Measurements from ENCODE around the gene EPS8L1.
"Not testable (repeated sequence)": the region's sequence is repeated elsewhere in the genome, so short reads cannot be mapped to it uniquely, and the experiment has no call there.

EPS8L1 gene

DNA sequence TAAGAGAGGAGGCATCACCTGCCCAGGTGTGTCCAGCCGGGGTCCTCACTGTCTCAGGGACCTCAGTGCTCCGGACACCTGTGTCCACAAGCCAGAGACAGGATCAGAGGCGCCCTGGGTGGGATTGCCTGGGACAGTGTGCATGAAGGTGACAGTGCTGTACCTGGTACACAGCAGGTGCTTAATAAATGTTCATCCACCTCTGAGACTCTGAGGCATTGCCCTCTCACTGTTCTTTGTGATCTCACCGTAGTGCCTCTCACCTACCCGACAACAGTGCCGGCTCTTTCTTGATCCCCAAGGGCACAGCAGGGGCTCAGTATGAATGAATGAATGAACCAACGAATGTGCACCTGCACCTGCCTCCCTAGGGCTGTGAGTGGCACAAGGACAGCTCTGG, 21.9 kb upstream of the EPS8L1 start:
- no peak for DNase-seq

GRCh38 chr19:55056827-55057226, 18.8 kb upstream of the EPS8L1 start:
- DNase-seq: no peak

DNA sequence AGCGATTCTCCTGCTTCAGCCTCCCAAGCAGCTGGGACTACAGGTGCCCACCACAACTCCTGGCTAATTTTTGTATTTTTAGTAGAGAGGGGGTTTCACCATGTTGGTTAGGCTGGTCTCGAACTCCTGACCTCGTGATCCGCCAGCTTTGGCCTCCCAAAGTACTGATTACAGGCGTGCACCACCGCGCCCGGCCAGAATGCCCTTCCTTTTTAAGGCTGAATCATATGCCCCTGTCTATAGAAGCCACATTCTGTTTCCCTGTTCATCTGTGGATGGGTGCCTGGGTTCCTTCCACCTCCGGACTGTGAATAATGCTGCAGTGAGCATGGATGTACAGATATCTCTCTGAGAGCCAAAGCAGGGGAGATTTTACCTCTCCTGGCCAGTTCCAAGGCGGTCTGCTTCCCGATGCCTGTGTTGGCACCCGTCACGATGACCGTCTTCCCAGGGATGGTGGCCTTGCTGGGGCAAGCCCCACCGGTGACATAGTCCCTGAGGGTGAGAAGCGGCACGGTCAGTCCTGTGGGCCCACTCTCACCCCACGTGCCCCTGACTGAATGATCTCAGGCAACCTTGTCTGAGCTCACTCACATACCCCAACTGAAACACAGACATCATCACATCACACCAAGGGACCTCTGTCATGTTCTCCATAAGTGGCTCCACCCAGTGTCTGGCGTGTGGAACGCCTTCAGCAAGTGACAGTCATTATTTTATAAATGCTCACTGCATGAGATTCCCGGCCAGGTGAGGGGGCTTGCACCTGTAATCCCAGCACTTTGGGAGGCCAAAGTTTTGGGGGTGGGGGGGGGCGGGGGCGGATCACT, 16.7 kb upstream of the EPS8L1 start:
- DNase-seq: no peak

- DNase-seq: not testable (repeated sequence)
Observed at GRCh38 chr19:55060287-55060686, 15.4 kb upstream of the EPS8L1 start.

DNA sequence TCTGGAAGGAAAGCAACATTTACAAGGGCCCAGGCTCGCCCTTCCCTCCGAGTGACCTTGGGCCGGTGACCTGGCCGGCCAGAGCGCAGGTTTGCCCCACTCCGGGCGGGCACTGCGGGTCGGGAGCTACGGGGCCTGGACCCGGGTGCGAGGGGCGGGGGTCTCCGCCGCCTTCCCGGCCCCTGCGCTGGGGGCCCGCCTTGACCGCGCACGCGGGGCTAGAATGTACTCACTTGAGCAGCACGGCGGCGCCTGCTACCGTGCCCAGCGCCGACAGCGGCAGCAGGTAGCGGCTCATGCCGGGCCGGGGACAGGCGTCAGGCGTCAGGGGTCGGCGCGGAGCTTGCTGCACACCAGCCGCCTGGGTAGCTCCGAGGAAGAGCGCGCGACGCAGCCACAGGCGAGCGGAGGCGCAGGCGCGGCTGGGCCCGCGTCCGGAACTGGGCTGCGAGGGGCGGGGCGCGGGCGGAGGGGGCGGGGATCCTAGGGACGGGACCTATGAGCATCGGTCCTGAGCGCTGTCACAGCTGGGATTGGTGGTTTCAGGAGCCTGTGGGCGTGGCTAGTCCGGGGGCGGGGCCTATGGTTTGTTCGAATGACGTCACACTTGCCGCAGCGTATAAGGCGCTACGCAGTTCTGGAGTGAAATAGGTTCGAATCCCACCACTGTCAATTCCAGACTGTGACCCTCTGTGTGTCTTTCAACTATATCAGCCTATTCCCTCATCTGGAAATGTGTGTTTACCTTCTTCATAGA, 12.8 kb upstream of the EPS8L1 start, which contains the start of gene RDH13:
TSS of gene RDH13 (minus strand) at position 414 of the 757 bp plus-strand sequence. CDS start at position 298, 116 bp downstream.
- peak; percentile 88 for DNase-seq

DNA sequence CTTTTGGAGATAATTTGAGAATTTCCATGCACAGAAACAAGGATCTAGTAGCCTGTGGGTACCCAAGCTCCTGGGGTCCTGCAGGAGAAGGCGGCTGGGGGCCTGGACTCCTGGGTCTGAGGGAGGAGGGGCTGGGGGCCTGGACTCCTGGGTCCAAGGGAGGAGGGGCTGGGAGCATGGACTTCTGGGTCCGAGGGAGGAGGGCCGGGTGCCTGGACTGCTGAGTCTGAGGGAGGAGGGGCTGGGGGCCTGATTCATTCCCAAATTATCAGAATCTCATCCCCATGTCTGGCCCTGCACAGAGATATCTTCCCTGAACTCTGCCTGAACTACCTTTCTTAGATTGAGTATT, 12.2 kb upstream of the EPS8L1 start:
- DNase-seq: no peak

DNA sequence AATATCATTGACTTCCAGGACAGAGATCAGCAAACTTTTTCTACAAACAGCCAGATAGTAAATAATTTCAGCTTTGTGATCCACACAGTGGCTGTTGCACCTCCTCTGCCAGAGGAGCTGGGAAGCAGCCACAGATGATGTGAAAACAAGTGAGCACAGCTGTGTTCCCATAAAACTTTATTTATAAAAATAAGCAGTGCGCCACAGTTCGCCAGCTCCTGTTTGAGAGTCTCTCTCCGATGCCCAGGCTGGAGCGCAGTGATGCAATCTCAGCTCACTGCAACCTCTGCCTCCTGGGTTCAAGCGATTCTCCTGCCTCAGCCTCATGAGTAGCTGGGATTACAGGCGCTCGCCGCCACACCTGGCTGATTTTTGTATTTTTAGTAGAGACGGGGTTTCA, 10.2 kb upstream of the EPS8L1 start:
- DNase-seq: not testable (repeated sequence)

DNA sequence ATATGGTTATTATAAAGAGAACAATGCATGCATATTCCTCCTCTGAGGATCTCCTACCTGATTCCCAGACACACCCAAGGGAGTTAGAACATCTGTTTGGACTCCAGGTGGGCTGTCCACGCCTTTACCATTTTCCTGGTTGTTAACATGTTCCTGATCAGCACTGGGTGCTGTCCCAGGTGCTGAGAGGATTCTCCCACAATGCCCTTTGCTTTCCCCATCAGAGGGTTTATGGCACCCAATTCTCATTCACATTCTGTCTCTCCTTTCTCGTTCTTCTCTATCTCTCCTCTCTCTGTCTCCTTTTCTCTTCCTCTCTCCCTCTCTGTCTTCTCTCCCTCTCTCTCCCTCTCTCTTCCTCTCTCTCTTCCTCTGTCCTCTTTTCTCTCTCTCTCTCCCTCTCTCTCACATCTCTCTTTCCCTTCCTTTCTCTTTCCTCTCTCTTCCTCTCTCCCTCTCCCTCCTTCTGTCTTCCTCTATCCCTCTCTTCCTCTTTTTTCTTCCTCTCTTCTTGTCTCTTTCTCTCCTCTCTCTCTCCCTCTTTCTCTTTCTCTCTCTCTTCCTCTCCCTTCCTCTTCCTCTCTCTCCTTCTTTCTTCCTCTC, 9.5 kb upstream of the EPS8L1 start:
- DNase-seq: no peak

- no peak for DNase-seq
Observed at GRCh38 chr19:55067869-55068268, 7.8 kb upstream of the EPS8L1 start.

- DNase-seq: no peak
Observed at GRCh38 chr19:55068950-55069864, 6.5 kb upstream of the EPS8L1 start.

GRCh38 chr19:55069865-55070197, 5.8 kb upstream of the EPS8L1 start:
- no peak for DNase-seq

GRCh38 chr19:55070466-55071128, 5.1 kb upstream of the EPS8L1 start:
- DNase-seq: no peak

GRCh38 chr19:55071129-55071502, 4.6 kb upstream of the EPS8L1 start:
- DNase-seq: no peak

DNA sequence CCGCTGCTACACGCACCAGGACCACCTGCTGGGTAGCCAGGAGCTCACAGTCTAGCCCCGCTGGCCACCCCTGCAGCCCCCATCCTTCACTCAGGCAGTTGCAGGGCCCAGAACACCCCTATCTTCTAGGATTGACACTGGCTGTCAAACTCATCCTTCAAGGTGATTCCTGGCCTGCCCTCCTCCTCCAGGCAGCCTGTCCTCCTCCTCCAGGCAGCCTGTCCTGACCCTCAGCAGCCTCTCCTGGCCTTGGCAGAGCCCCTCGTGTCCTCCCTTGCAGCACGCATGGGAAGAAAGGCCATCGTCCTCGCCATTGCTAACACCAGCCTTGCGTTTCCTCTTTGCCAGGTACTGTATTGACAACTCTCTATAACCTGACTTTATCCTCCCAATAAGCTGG, 3.8 kb upstream of the EPS8L1 start:
- DNase-seq: no peak

GRCh38 chr19:55076321-55076720, 652 bp downstream of the EPS8L1 start:
- no peak for DNase-seq

DNA sequence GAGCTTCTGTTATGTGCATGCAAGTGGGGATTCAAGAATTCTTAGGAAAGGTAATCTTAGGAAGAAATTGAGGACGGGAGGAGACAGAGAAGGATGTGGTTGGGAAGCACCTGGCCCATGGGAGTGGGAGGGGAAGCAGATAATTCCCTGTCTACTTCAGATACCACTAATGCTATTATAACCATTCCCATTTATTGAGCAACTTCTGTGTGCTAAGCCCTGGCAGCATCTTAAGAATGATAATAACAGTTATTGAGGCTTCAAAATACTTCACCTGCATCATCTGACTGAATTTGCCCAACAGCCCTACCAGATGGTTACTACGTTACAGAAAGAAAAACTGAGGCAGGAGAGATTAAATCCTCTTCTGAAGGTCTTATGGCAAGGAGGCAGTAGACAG, 1.4 kb downstream of the EPS8L1 start:
- DNase-seq: no peak

DNA sequence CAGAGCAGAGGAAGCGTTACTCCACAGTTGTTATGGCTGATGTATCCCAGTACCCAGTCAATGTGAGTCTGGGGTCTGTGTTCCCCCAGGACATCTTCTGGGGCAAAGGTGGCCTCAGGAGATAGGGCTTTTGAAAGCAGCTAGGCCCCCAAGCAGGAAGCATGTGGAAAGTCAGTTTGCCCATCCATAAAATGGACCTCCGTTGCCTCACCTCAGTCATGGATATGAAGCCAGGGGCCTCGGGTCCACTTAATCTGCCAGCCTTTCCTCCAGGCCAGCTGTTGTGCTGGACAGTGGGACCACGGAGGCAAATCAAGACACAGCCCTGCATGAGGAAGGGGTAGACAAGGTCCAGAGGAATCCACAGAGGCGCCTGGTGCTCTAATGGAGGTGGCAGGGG, 3.3 kb downstream of the EPS8L1 start:
- DNase-seq: no peak

GRCh38 chr19:55079400-55080038, 3.9 kb downstream of the EPS8L1 start:
- no peak for DNase-seq

DNA sequence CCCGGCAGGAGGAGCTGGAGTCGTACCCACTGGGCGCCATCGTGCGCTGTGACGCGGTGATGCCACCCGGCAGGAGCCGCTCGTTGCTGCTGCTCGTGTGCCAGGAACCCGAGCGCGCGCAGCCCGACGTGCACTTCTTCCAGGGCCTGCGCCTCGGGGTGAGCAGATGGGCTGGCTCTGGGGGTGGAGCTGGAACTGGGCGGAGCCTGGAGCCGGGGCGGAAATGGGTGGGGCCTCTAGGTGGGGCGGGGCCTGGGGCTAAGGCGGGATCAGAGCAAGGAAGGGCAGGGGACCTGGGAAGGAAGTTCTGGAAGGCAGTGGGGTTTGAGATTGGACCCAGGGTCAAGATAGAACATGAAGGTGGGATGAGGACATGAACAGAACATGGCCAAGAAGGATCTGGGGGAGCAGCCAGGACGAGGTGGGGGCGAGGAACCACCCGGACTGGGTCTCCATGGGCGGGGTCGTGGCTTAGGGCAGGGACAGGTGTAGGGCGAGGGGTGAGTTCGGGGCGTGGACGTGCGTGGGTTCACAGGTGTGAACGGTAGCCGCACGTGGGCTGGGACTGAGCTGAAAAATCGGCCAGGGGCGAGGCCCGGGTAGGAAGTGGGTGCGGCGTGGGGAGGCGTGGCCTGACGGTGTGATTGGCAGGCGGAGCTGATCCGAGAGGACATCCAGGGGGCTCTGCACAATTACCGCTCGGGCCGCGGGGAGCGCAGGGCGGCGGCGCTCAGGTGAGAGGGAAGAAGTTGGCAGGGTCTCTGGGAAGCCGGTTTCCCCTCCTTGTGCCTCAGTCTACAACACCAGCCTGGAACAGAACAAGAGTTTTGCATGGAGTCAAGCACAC, 4.7 kb downstream of the EPS8L1 start:
- peak; percentile 67 for DNase-seq

GRCh38 chr19:55080968-55081769, 5.5 kb downstream of the EPS8L1 start:
- DNase-seq: no peak
